Hepatocyte (in vitro differentiated cells): ENCODE data around the gene RALGAPB. TPM values are rescaled to one million over a fixed set of nuclear protein-coding genes. Genes with fewer than 3 reads are reported as not detected.

Source experiments
- DNase-seq: peaks from one replicate; pipeline ENCODE4 v3.0.0-alpha.2; 2016; ENCODE audit warnings: low spot score
- H2AFZ ChIP-seq: fragments of 200-600 bp; sonication (generic); 2 replicates; pipeline ENCODE4 v1.6.0; 2016; ENCODE audit warnings: antibody characterized with exemption, mild to moderate bottlenecking
- H3K27ac ChIP-seq: fragments of 200-600 bp; sonication (generic); 2 replicates; pipeline ENCODE4 v1.5.1; 2016; ENCODE audit warnings: mild to moderate bottlenecking
- H3K27me3 ChIP-seq: fragments of 200-600 bp; sonication (generic); 2 replicates; pipeline ENCODE4 v1.6.1; 2016
- H3K36me3 ChIP-seq: fragments of 200-600 bp; sonication (generic); replicated peaks from 2 replicates; pipeline ENCODE4 v1.5.1; 2016; ENCODE audit warnings: low read depth; ENCODE audit not compliant: insufficient read depth
- H3K4me1 ChIP-seq: fragments of 200-600 bp; sonication (generic); 2 replicates; pipeline ENCODE4 v1.5.1; 2016; ENCODE audit warnings: mild to moderate bottlenecking, moderate library complexity; ENCODE audit not compliant: insufficient read depth
- H3K4me2 ChIP-seq: fragments of 200-600 bp; sonication (generic); 2 replicates; pipeline ENCODE4 v1.6.0; 2016
- H3K4me3 ChIP-seq: fragments of 200-600 bp; sonication (generic); 2 replicates; pipeline ENCODE4 v1.5.1; 2016; ENCODE audit warnings: mild to moderate bottlenecking
- H3K79me2 ChIP-seq: fragments of 200-600 bp; sonication (generic); 2 replicates; pipeline ENCODE4 v1.6.0; 2017; ENCODE audit warnings: mild to moderate bottlenecking
- H3K9me2 ChIP-seq: fragments of 200-600 bp; sonication (generic); replicated peaks from 2 replicates; pipeline ENCODE4 v1.6.0; 2017; ENCODE audit warnings: mild to moderate bottlenecking; ENCODE audit not compliant: insufficient read depth
- H3K9me3 ChIP-seq: fragments of 200-600 bp; sonication (generic); 2 replicates; pipeline ENCODE4 v1.5.1; 2016; ENCODE audit warnings: low read depth, mild to moderate bottlenecking
- H4K20me1 ChIP-seq: fragments of 200-600 bp; sonication (generic); 2 replicates; pipeline ENCODE4 v1.6.0; 2016; ENCODE audit warnings: mild to moderate bottlenecking; ENCODE audit not compliant: insufficient read depth, poor library complexity, severe bottlenecking
- EZH2 ChIP-seq: fragments of 200-600 bp; sonication (generic); IDR thresholded peaks from 2 replicates; pipeline ENCODE4 v1.6.1; 2016; ENCODE audit warnings: antibody characterized with exemption, mild to moderate bottlenecking, borderline replicate concordance
- EZH2phosphoT487 ChIP-seq: fragments of 200-600 bp; sonication (generic); IDR thresholded peaks from one replicate; pipeline ENCODE4 v1.6.1; 2018; ENCODE audit warnings: antibody characterized with exemption, mild to moderate bottlenecking, low read depth, moderate library complexity; ENCODE audit not compliant: unreplicated experiment, severe bottlenecking
- WGBS: methylation state at CpG from one replicate; pipeline ENCODE4 v1.1.6; 2016; ENCODE audit warnings: low lambda C conversion rate; ENCODE audit errors: missing lambda C conversion rate; 5-methylcytosine and 5-hydroxymethylcytosine counted together
- polyA plus RNA-seq: library from polyadenylated mRNA; unstranded; fragments of >200 nt; fragmentation: Nextera tagmentation; extraction: Ambion mirVana; gene quantifications from 2 replicates; pipeline ENCODE4 v1.2.1, GENCODE V29; 2016
- total RNA-seq: library from RNA; depleted of rRNA; stranded (reverse); fragments of >200 nt; gene quantifications from 2 replicates; pipeline ENCODE4 v1.2.3, GENCODE V29; 2014
- TF ChIP-seq, protein P1 (sequence below): fragments of 200-600 bp; sonication (generic); IDR thresholded peaks from 2 replicates; pipeline ENCODE4 v1.5.1; 2016; ENCODE audit warnings: antibody characterized with exemption, mild to moderate bottlenecking; ENCODE audit not compliant: poor library complexity

The RALGAPB gene
- total RNA-seq (25.2 and 31.8 TPM in 2 replicates), polyA plus RNA-seq (7.5 and 7.7 TPM in 2 replicates)

DNA sequence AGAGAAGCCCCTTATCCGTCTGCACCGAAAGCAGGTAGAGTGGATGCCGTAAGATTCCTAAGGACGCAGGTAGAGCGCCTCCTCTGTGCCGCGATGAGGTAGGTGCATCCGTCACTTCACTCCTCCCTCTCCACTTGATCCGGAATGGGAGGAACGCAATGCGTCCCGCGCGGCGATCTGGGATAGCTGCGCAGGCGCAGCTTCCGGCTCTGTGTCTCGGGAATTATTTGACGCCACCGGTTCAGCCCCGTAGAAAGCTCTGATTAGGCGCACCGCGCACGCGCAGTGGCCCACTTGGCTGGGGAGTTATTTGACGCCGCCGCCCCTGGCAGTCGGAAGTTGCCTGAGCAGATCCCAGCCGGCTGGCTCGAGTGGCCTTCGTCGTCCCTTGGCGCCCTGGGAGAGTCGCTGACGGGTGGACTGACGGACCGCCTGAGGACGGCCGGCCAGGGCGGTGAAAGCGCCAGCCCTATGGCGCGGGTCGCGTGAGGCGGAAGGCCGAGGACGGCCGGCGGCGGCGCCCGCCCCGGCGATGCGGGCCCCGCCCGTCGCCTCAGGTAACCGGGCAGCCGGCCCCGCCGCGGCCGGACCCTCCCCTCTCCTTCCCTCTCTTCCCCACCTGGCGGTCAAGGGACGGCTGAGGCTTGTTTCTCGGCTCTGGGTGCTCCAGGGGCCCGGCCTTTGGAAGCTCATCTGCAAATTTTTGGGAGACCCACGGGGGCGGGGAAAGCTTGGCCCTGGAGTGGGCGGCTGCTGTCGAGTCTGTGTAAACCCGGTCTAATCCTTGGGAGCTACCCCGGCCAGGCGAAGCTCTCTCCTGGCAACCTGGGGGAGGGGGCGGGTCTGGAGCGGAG lies at the start of gene RALGAPB:
RALGAPB (plus strand) TSS at position 331 of the 854 bp plus-strand sequence. CDS start 15,590 bp downstream, outside the sequence.
- peaks cover 15% of the 10 kb centered on the region for H3K4me1 ChIP-seq
- peak within 1 kb of the TSS; percentile 94 for H3K4me2 ChIP-seq
- 0% methylated on average over 67 of the region's 81 CpGs for WGBS
- H3K4me3 ChIP-seq, result peak within 1 kb of the TSS; percentile 87
- H2AFZ ChIP-seq, result peak within 1 kb of the TSS; percentile 82
- TF ChIP-seq, protein P1, sequence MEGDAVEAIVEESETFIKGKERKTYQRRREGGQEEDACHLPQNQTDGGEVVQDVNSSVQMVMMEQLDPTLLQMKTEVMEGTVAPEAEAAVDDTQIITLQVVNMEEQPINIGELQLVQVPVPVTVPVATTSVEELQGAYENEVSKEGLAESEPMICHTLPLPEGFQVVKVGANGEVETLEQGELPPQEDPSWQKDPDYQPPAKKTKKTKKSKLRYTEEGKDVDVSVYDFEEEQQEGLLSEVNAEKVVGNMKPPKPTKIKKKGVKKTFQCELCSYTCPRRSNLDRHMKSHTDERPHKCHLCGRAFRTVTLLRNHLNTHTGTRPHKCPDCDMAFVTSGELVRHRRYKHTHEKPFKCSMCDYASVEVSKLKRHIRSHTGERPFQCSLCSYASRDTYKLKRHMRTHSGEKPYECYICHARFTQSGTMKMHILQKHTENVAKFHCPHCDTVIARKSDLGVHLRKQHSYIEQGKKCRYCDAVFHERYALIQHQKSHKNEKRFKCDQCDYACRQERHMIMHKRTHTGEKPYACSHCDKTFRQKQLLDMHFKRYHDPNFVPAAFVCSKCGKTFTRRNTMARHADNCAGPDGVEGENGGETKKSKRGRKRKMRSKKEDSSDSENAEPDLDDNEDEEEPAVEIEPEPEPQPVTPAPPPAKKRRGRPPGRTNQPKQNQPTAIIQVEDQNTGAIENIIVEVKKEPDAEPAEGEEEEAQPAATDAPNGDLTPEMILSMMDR, result peak; percentile 45
- no peak for TF ChIP-seq EZH2
- H3K9me3 ChIP-seq, result no peaks in the 10 kb centered on the region
- H4K20me1 ChIP-seq, result peaks cover 19% of the 10 kb centered on the region
- H3K9me2 ChIP-seq, result no peaks in the 10 kb centered on the region
- no peaks in the 10 kb centered on the region for H3K27me3 ChIP-seq
- no peaks in the 10 kb centered on the region for H3K36me3 ChIP-seq
- peak within 1 kb of the TSS; percentile 81 for H3K27ac ChIP-seq
- DNase-seq, result peak; percentile 100
- peaks cover 47% of the 10 kb centered on the region for H3K79me2 ChIP-seq

DNA sequence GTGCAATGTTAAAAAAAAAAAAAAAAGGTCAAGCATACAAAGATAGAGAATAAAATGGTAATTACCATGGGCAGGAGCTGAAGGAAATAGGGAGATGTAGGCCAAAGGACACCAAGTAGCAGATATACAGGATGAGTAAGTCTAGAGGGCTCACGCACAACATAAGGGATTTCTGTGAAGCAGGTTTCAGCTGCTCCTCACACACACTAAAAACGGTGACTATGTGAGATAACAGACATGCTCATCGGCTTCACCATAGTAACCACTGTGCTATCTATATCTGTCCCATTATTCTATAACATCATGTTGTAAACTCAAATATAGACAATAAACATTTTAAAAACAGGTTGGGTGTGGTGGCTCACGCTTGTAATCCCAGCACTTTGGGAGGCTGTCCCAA lies 49.1 kb upstream of the RALGAPB start:
- H2AFZ ChIP-seq, result no peak overlapping the region
- H4K20me1 ChIP-seq, result peaks cover 15% of the 10 kb centered on the region
- H3K9me3 ChIP-seq, result no peaks in the 10 kb centered on the region
- H3K27me3 ChIP-seq, result no peaks in the 10 kb centered on the region
- WGBS, result 84% methylated on average over 4 of the region's 4 CpGs
- no peaks in the 10 kb centered on the region for H3K36me3 ChIP-seq
- no peaks in the 10 kb centered on the region for H3K79me2 ChIP-seq
- H3K4me1 ChIP-seq, result no peaks in the 10 kb centered on the region
- DNase-seq, result no peak
- no peak for TF ChIP-seq EZH2phosphoT487
- no peak for TF ChIP-seq EZH2
- TF ChIP-seq, protein P1, result no peak
- H3K27ac ChIP-seq, result no peak overlapping the region
- H3K9me2 ChIP-seq, result no peaks in the 10 kb centered on the region
- no peak overlapping the region for H3K4me3 ChIP-seq
- H3K4me2 ChIP-seq, result no peak overlapping the region

DNA sequence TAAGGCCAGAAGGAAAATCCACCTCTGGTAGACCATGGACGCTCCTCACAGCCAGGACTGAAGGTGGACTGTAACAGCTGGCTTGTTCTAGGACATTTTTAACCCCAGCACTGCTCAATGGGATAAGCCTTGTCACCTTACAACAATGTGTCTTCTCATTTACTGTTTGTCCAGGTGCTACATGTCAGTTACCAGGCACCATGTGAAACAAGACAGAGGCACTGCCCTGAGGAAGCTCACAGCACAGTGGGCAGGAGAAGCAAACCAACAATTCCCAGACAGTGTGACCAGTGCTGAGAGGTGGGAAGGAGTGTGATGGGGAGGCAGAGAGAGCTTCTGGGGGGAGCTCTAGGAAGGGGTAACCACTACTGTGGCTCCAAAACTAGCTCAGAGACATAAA lies 48.2 kb upstream of the RALGAPB start:
- Histone ChIP-seq H3K9me3 (no peaks in the 10 kb centered on the region), H3K27ac (no peak overlapping the region), H3K4me3 (no peak overlapping the region), H3K79me2 (no peaks in the 10 kb centered on the region), H3K4me1 (no peaks in the 10 kb centered on the region), H4K20me1 (peaks cover 21% of the 10 kb centered on the region), H3K4me2 (no peak overlapping the region), H2AFZ (no peak overlapping the region), H3K27me3 (no peaks in the 10 kb centered on the region), H3K36me3 (no peaks in the 10 kb centered on the region), H3K9me2 (no peaks in the 10 kb centered on the region)
- TF ChIP-seq EZH2phosphoT487, result no peak
- TF ChIP-seq EZH2, result no peak
- TF ChIP-seq, protein P1, result no peak
- 94% methylated on average over 1 of the region's 1 CpG for WGBS
- DNase-seq, result no peak
